DOHH2 (cell line): Measurements from ENCODE around the gene SSUH2.
A peak's percentile ranks its signal among the peaks of the same experiment; 100 is the strongest.

ENCODE experiments used
- H3F3A ChIP-seq: fragments of 200-600 bp; sonication (generic), shearing (Covaris generic); 2 replicates; pipeline ENCODE4 v1.6.0; 2016; ENCODE audit warnings: antibody characterized with exemption, mild to moderate bottlenecking; ENCODE audit not compliant: control insufficient read depth, insufficient read depth
- H3K27ac ChIP-seq: fragments of 200-600 bp; sonication (generic); 2 replicates; pipeline ENCODE4 v1.5.1; 2014; ENCODE audit warnings: low read depth, mild to moderate bottlenecking, low read length, moderate library complexity
- H3K27me3 ChIP-seq: fragments of 200-600 bp; sonication (generic); 2 replicates; pipeline ENCODE4 v1.6.1; 2014; ENCODE audit warnings: mild to moderate bottlenecking, low read length, mixed read lengths; ENCODE audit not compliant: control insufficient read depth
- H3K36me3 ChIP-seq: fragments of 200-600 bp; sonication (generic); 2 replicates; pipeline ENCODE4 v1.6.1; 2014; ENCODE audit warnings: mild to moderate bottlenecking, low read length, moderate library complexity, mixed read lengths; ENCODE audit not compliant: control insufficient read depth
- H3K4me1 ChIP-seq: fragments of 200-600 bp; sonication (generic); 2 replicates; pipeline ENCODE4 v1.6.1; 2014; ENCODE audit warnings: mild to moderate bottlenecking, low read length, mixed read lengths; ENCODE audit not compliant: control insufficient read depth
- H3K4me2 ChIP-seq: fragments of 200-600 bp; sonication (generic); 2 replicates; pipeline ENCODE4 v1.6.0; 2014; ENCODE audit warnings: mild to moderate bottlenecking, low read length, moderate library complexity
- H3K4me3 ChIP-seq: fragments of 200-600 bp; sonication (generic); 2 replicates; pipeline ENCODE4 v1.5.1; 2014; ENCODE audit warnings: mild to moderate bottlenecking, low read length, mixed read lengths
- H3K79me2 ChIP-seq: fragments of 200-600 bp; sonication (generic); 2 replicates; pipeline ENCODE4 v1.6.1; 2014; ENCODE audit warnings: mild to moderate bottlenecking, low read length, mixed read lengths; ENCODE audit not compliant: control insufficient read depth
- H3K9me2 ChIP-seq: fragments of 200-600 bp; sonication (generic); replicated peaks from 2 replicates; pipeline ENCODE4 v1.6.1; 2014; ENCODE audit warnings: mild to moderate bottlenecking, low read length, mixed read lengths; ENCODE audit not compliant: control insufficient read depth
- H3K9me3 ChIP-seq: fragments of 200-600 bp; sonication (generic); 2 replicates; pipeline ENCODE4 v1.6.1; 2014; ENCODE audit warnings: antibody characterized with exemption, low read length, mixed read lengths; ENCODE audit not compliant: control insufficient read depth, insufficient read depth
- H4K20me1 ChIP-seq: fragments of 200-600 bp; sonication (generic); 2 replicates; pipeline ENCODE4 v1.6.0; 2014; ENCODE audit warnings: low read depth, mild to moderate bottlenecking, antibody characterized with exemption, low read length, moderate library complexity; ENCODE audit not compliant: control insufficient read depth, insufficient read depth
- EZH2phosphoT487 ChIP-seq: fragments of 200-600 bp; sonication (generic); IDR thresholded peaks from 2 replicates; pipeline ENCODE4 v1.6.1; 2017; ENCODE audit warnings: borderline replicate concordance, mild to moderate bottlenecking, antibody characterized with exemption, low read length, moderate library complexity, mixed read lengths
- TF ChIP-seq, protein P1 (sequence below): fragments of 200-600 bp; sonication (generic); IDR thresholded peaks from one replicate; pipeline ENCODE4 v1.5.1; 2014; ENCODE audit warnings: antibody characterized with exemption, mild to moderate bottlenecking, low read depth, low read length; ENCODE audit not compliant: poor library complexity, severe bottlenecking

The SSUH2 gene

GRCh38 chr3:8638994-8639658 lies 5.5 kb downstream of the SSUH2 start:
- no peaks in the 10 kb centered on the region for H3F3A ChIP-seq
- peaks cover 6% of the 10 kb centered on the region for H3K27me3 ChIP-seq
- no peak overlapping the region for H3K4me3 ChIP-seq
- no peaks in the 10 kb centered on the region for H3K79me2 ChIP-seq
- no peak overlapping the region for H3K4me2 ChIP-seq
- H3K9me3 ChIP-seq, result no peaks in the 10 kb centered on the region
- no peak for TF ChIP-seq EZH2phosphoT487
- TF ChIP-seq, protein P1, sequence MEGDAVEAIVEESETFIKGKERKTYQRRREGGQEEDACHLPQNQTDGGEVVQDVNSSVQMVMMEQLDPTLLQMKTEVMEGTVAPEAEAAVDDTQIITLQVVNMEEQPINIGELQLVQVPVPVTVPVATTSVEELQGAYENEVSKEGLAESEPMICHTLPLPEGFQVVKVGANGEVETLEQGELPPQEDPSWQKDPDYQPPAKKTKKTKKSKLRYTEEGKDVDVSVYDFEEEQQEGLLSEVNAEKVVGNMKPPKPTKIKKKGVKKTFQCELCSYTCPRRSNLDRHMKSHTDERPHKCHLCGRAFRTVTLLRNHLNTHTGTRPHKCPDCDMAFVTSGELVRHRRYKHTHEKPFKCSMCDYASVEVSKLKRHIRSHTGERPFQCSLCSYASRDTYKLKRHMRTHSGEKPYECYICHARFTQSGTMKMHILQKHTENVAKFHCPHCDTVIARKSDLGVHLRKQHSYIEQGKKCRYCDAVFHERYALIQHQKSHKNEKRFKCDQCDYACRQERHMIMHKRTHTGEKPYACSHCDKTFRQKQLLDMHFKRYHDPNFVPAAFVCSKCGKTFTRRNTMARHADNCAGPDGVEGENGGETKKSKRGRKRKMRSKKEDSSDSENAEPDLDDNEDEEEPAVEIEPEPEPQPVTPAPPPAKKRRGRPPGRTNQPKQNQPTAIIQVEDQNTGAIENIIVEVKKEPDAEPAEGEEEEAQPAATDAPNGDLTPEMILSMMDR, result no peak
- no peaks in the 10 kb centered on the region for H3K36me3 ChIP-seq
- no peaks in the 10 kb centered on the region for H3K9me2 ChIP-seq
- no peaks in the 10 kb centered on the region for H4K20me1 ChIP-seq
- no peak overlapping the region for H3K27ac ChIP-seq
- H3K4me1 ChIP-seq, result no peaks in the 10 kb centered on the region

- Histone ChIP-seq H3F3A (no peaks in the 10 kb centered on the region), H4K20me1 (no peaks in the 10 kb centered on the region), H3K4me2 (no peak overlapping the region), H3K27me3 (0 out of 2 replicates have a peak, but pooled peaks cover 3% of the 10 kb centered on the region), H3K4me1 (no peaks in the 10 kb centered on the region), H3K9me3 (no peaks in the 10 kb centered on the region), H3K27ac (no peak overlapping the region), H3K4me3 (no peak overlapping the region), H3K9me2 (no peaks in the 10 kb centered on the region), H3K79me2 (no peaks in the 10 kb centered on the region), H3K36me3 (no peaks in the 10 kb centered on the region)
- no peak for TF ChIP-seq EZH2phosphoT487
- TF ChIP-seq, protein P1, result no peak
Observed at GRCh38 chr3:8637348-8637747, 7.2 kb downstream of the SSUH2 start.

DNA sequence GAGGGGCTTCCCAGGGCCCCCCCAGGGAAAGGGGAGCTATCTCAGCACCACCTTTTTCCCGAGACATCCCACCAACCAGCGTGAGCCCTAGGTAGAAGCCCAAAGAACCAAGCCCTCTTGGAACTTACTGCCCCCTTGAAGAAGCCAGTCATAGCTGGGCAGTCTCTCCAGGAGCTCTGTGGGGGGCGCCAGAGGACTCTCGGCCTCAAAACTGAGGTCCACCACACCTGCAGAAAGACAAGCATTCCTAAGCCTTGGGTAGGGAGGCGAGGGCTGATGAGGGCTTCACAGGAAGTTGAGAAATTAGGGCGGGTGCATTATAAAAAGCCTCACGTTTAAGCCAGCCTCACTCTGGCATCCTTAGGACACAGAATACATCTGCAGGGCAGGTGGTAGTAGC lies 9.0 kb downstream of the SSUH2 start:
- no peak overlapping the region for H3K4me3 ChIP-seq
- no peaks in the 10 kb centered on the region for H3F3A ChIP-seq
- H3K27me3 ChIP-seq, result 0 out of 2 replicates have a peak, but pooled peaks cover 3% of the 10 kb centered on the region
- no peaks in the 10 kb centered on the region for H3K9me2 ChIP-seq
- no peaks in the 10 kb centered on the region for H3K36me3 ChIP-seq
- TF ChIP-seq, protein P1, result peak; percentile 44
- TF ChIP-seq EZH2phosphoT487, result no peak
- H3K9me3 ChIP-seq, result no peaks in the 10 kb centered on the region
- no peaks in the 10 kb centered on the region for H3K79me2 ChIP-seq
- no peaks in the 10 kb centered on the region for H4K20me1 ChIP-seq
- H3K4me2 ChIP-seq, result no peak overlapping the region
- no peak overlapping the region for H3K27ac ChIP-seq
- H3K4me1 ChIP-seq, result no peaks in the 10 kb centered on the region
